K562 (cell line): ENCODE data around the gene LHX3. TPM values are rescaled to one million over a fixed set of nuclear protein-coding genes. Genes with fewer than 3 reads are reported as not detected.

Experiments used
- ATAC-seq: fragments of 200-7000 bp; cut with Tn5 transposase; 3 replicates; pipeline ENCODE4 v1.9.1; 2020; ENCODE audit warnings: moderate library complexity
- BruUV-seq: library from RNA; stranded (reverse); fragments of 400-500 nt; replicated peaks from 2 replicates; lab custom pipeline; 2021; lab: Mats Ljungman, UMichigan
- CTCF ChIA-PET: fragments of 300-600 bp; formaldehyde crosslinking; extraction: SDS; loops from one replicate; lab custom pipeline; 2021; ENCODE audit warnings: low intra/inter-chr PET ratio; lab: Yijun Ruan, JAX
- POLR2A ChIA-PET: fragments of 300-600, 350-650 bp; sonication (Branson Sonifier 250); formaldehyde crosslinking; extraction: SDS; loops from one replicate; lab custom pipeline; 2021; ENCODE audit warnings: antibody characterized with exemption, inconsistent platforms; lab: Yijun Ruan, JAX
- DNase-seq, 4 experiments: peaks; one replicate each; pipeline versions ENCODE4 v3.0.0 to v3.0.0-alpha.2; 2011 to 2018; ENCODE audit warnings: low spot score in 3 of 4, mixed read lengths in 3 of 4; ENCODE audit errors: extremely low read depth in 1 of 4
- FAIRE-seq: peaks from 2 replicates; lab custom pipeline; 2011; peaks lifted over from hg19 to GRCh38; lab: Jason Lieb, UNC
- H2AFZ ChIP-seq: 2 replicates; pipeline ENCODE4 v1.6.0; 2011; ENCODE audit warnings: low read depth, low read length, control low read depth, inconsistent platforms
- H3K27ac ChIP-seq: fragments of 200-600 bp; 3 replicates; pipeline ENCODE4 v1.8.0; 2011; ENCODE audit warnings: low read depth, mild to moderate bottlenecking, control low read depth, inconsistent platforms, low read length, moderate library complexity, mixed read lengths; ENCODE audit errors: extremely low read depth
- H3K27me3 ChIP-seq, 2 experiments: fragments of 300-600 bp in 1 of 2; 2 replicates in 1 of 2; 3 replicates in 1 of 2; pipeline versions ENCODE4 v1.6.0 to v1.8.0; 2011; ENCODE audit warnings: inconsistent platforms in 2 of 2, low read length in 2 of 2, mild to moderate bottlenecking in 1 of 2, mixed read lengths in 1 of 2, moderate library complexity in 1 of 2; ENCODE audit not compliant: control insufficient read depth in 2 of 2, insufficient read depth in 2 of 2
- H3K36me3 ChIP-seq: fragments of 300-600 bp; 3 replicates; pipeline ENCODE4 v1.8.0; 2011; ENCODE audit warnings: mild to moderate bottlenecking, low read length, inconsistent platforms; ENCODE audit not compliant: control insufficient read depth, insufficient read depth
- H3K4me1 ChIP-seq, 2 experiments: fragments of 200-600 bp in 1 of 2; replicated peaks in 1 of 2; 2 replicates in 1 of 2; 3 replicates in 1 of 2; pipeline versions ENCODE4 v1.5.1 to v1.8.0; 2011; ENCODE audit warnings: inconsistent platforms in 2 of 2, low read length in 2 of 2, mild to moderate bottlenecking in 1 of 2, mixed read lengths in 1 of 2, moderate library complexity in 1 of 2; ENCODE audit not compliant: control insufficient read depth in 2 of 2, insufficient read depth in 2 of 2
- H3K4me2 ChIP-seq: 2 replicates; pipeline ENCODE4 v1.6.1; 2011; ENCODE audit warnings: low read length, control low read depth, inconsistent platforms, mixed read lengths; ENCODE audit not compliant: insufficient read depth
- H3K4me3 ChIP-seq: fragments of 200-600 bp; sonication (generic), shearing (Covaris generic); 2 replicates; pipeline ENCODE4 v1.5.1; 2016; ENCODE audit warnings: control low read depth, inconsistent platforms
- H3K79me2 ChIP-seq: fragments of 200-600 bp; 3 replicates; pipeline ENCODE4 v1.8.0; 2011; ENCODE audit warnings: low read length, inconsistent platforms; ENCODE audit not compliant: control insufficient read depth, insufficient read depth
- H3K9ac ChIP-seq, 2 experiments: 2 replicates each; pipeline versions ENCODE4 v1.6.0 to v1.6.1; 2011; ENCODE audit warnings: low read depth in 2 of 2, low read length in 2 of 2, control low read depth in 1 of 2, inconsistent platforms in 1 of 2, mild to moderate bottlenecking in 1 of 2, mixed read lengths in 1 of 2; ENCODE audit not compliant: insufficient read depth in 1 of 2
- H3K9me1 ChIP-seq: one replicate; pipeline ENCODE4 v1.6.0; 2011; ENCODE audit warnings: inconsistent platforms, mild to moderate bottlenecking, low read length, moderate library complexity; ENCODE audit not compliant: control insufficient read depth, insufficient read depth
- H3K9me3 ChIP-seq: replicated peaks from 2 replicates; pipeline ENCODE4 v1.5.1; 2011; ENCODE audit warnings: low read depth, low read length, inconsistent platforms; ENCODE audit not compliant: control insufficient read depth, insufficient read depth
- H4K20me1 ChIP-seq: replicated peaks from 2 replicates; pipeline ENCODE4 v1.6.1; 2011; ENCODE audit warnings: low read length, inconsistent platforms, mixed read lengths; ENCODE audit not compliant: control insufficient read depth, insufficient read depth
- ATF6 ChIP-seq: sonication (generic); formaldehyde crosslinking; IDR thresholded peaks from 2 replicates; pipeline ENCODE4 v1.4.0; 2020; ENCODE audit warnings: mild to moderate bottlenecking, missing genetic modification reagents
- HOXB6 ChIP-seq: fragments of 250-450 bp; sonication (Bioruptor Pico); IDR thresholded peaks from 2 replicates; pipeline ENCODE4 v1.5.1; 2022; ENCODE audit warnings: mild to moderate bottlenecking, borderline replicate concordance
- PTTG1 ChIP-seq: fragments of 450-650 bp; IDR thresholded peaks from 2 replicates; pipeline ENCODE4 v1.6.1; 2016; ENCODE audit warnings: low read depth, mild to moderate bottlenecking, missing genetic modification characterization, missing compliant biosample characterization
- ZNF444 ChIP-seq: fragments of 250-450 bp; sonication (Bioruptor Pico); IDR thresholded peaks from 2 replicates; pipeline ENCODE4 v1.4.0; 2020; ENCODE audit warnings: mild to moderate bottlenecking, moderate library complexity
- WGBS: fragments of 100-300 bp; shearing (Covaris generic); methylation state at CpG from one replicate; pipeline ENCODE4 v1.1.6; 2016; ENCODE audit warnings: low coverage, mixed read lengths; ENCODE audit not compliant: insufficient coverage; ENCODE audit errors: missing lambda C conversion rate; 5-methylcytosine and 5-hydroxymethylcytosine counted together
- in situ Hi-C: fragments of 300-500 bp; cut with MboI; formaldehyde crosslinking; loops from 4 replicates; pipeline ENCODE4 v1.15.0; 2018; ENCODE audit warnings: inconsistent platforms, mixed read lengths
- intact Hi-C: fragments of 100-400 bp; cut with micrococcal nuclease; formaldehyde crosslinking; loops from 2 replicates; pipeline ENCODE4 v1.14.2; 2022
- polyA plus RNA-seq, 8 experiments: library from polyadenylated mRNA; depleted of rRNA in 4 of 8; stranded (reverse) in 5 of 8; unstranded in 3 of 8; fragments of >200 nt; fragmentation: Nextera tagmentation in 2 of 8; fragmentation: Illumina TruSeq in 1 of 8; extraction: Ambion mirVana in 2 of 8; extraction: Trizol in 1 of 8; gene quantifications; 2 replicates each; pipeline versions ENCODE4 v1.2.1 to v1.2.3, GENCODE V29; 2011 to 2014; ENCODE audit warnings: inconsistent platforms in 1 of 8, missing spikeins in 1 of 8
- total RNA-seq, 7 experiments: library from RNA; depleted of rRNA in 6 of 7; stranded (reverse); fragments of >200 nt in 6 of 7; fragmentation: Illumina TruSeq in 2 of 7; extraction: Trizol in 2 of 7; gene quantifications; 2 replicates each; pipeline versions ENCODE4 v1.2.1 to v1.2.3, GENCODE V29; 2011 to 2021; ENCODE audit warnings: low replicate concordance in 1 of 7

Gene LHX3
- total and polyA plus RNA-seq, 9 of the 15 experiments (the other 6 are each of a cell fraction or from before 2014, with no cell fraction given): 0.09 TPM; not detected in 8

- H3K9ac ChIP-seq: no peak overlapping the region
- ChIA-PET CTCF (no interaction called here), POLR2A (interaction anchor here (1.8 kb wide), 1 partner anchor 9 kb away, joined by 6 read pairs; no protein-coding TSS in a partner anchor)
- H4K20me1 ChIP-seq: peaks cover 14% of the 10 kb centered on the region
- H3K9me3 ChIP-seq: no peaks in the 10 kb centered on the region
- H3K36me3 ChIP-seq: peaks cover 82% of the 10 kb centered on the region; the same call in 2 of the 3 replicates
- H2AFZ ChIP-seq: no peak overlapping the region
- no peaks in the 10 kb centered on the region for H3K27me3 ChIP-seq
- WGBS: 90% methylated on average over 14 of the region's 15 CpGs
- H3K4me2 ChIP-seq: no peak overlapping the region
- no peak overlapping the region for H3K27ac ChIP-seq
- no peaks in the 10 kb centered on the region for H3K9me1 ChIP-seq
- peaks cover 32 to 49% of the 10 kb centered on the region in 2 experiments for H3K4me1 ChIP-seq
- no TSS peak for BruUV-seq
- no peak for TF ChIP-seq ATF6 (CRISPR knock-in tag)
- TF ChIP-seq ZNF444 (CRISPR knock-in tag): no peak
- no peak for TF ChIP-seq HOXB6 (CRISPR knock-in tag)
- TF ChIP-seq PTTG1 (tag): no peak
- in situ Hi-C loops: no loop called here
- no peaks in the 10 kb centered on the region for H3K79me2 ChIP-seq
- FAIRE-seq (no peak), DNase-seq (no peak), ATAC-seq (no peak)
- H3K4me3 ChIP-seq: no peak overlapping the region
- intact Hi-C loops: no loop called here
Observed at GRCh38 chr9:136211006-136211405, 6.1 kb upstream of the LHX3 start.
